GM23338 (cell line): ENCODE measurements around the gene CASK. TPM values are rescaled to one million over a fixed set of nuclear protein-coding genes. Genes with fewer than 3 reads are reported as not detected.
A peak's percentile ranks its signal among the peaks of the same experiment; 100 is the strongest.

Source experiments
- ATAC-seq: fragments of 200-7000 bp; cut with Tn5 transposase; 3 replicates; pipeline ENCODE4 v1.9.1; 2020
- DNase-seq: peaks from one replicate; pipeline ENCODE4 v3.0.0-alpha.2; 2015; ENCODE audit warnings: low spot score
- H2AFZ ChIP-seq: fragments of 200-600 bp; sonication (generic); 2 replicates; pipeline ENCODE4 v1.8.0; 2016; ENCODE audit warnings: antibody characterized with exemption, mild to moderate bottlenecking, moderate library complexity
- H3F3A ChIP-seq: fragments of 200-600 bp; sonication (generic); replicated peaks from 2 replicates; pipeline ENCODE4 v1.8.0; 2017; ENCODE audit warnings: antibody characterized with exemption, mixed run types, low read depth
- H3K27ac ChIP-seq: fragments of 200-600 bp; sonication (generic); 2 replicates; pipeline ENCODE4 v1.6.1; 2016; ENCODE audit warnings: low read depth
- H3K27me3 ChIP-seq: fragments of 200-600 bp; sonication (generic); 2 replicates; pipeline ENCODE4 v1.8.0; 2016; ENCODE audit warnings: mild to moderate bottlenecking, mixed run types, moderate library complexity; ENCODE audit not compliant: insufficient read depth
- H3K36me3 ChIP-seq: fragments of 200-600 bp; sonication (generic); 2 replicates; pipeline ENCODE4 v1.8.0; 2016; ENCODE audit warnings: mild to moderate bottlenecking; ENCODE audit not compliant: insufficient read depth
- H3K4me1 ChIP-seq: fragments of 200-600 bp; sonication (generic); 2 replicates; pipeline ENCODE4 v1.8.0; 2016; ENCODE audit warnings: mild to moderate bottlenecking, moderate library complexity; ENCODE audit not compliant: insufficient read depth
- H3K4me2 ChIP-seq: fragments of 200-600 bp; sonication (generic); 2 replicates; pipeline ENCODE4 v1.7.1; 2017; ENCODE audit warnings: mixed run types
- H3K4me3 ChIP-seq: fragments of 200-600 bp; sonication (generic); 2 replicates; pipeline ENCODE4 v1.6.1; 2016; ENCODE audit warnings: mixed run types
- H3K79me2 ChIP-seq: fragments of 200-600 bp; sonication (generic); replicated peaks from 2 replicates; pipeline ENCODE4 v1.8.0; 2017; ENCODE audit warnings: mild to moderate bottlenecking; ENCODE audit not compliant: insufficient read depth
- H3K9me2 ChIP-seq: fragments of 200-600 bp; sonication (generic); 2 replicates; pipeline ENCODE4 v1.8.0; 2017; ENCODE audit not compliant: insufficient read depth
- H4K20me1 ChIP-seq: fragments of 200-600 bp; sonication (generic); replicated peaks from 2 replicates; pipeline ENCODE4 v1.8.0; 2017; ENCODE audit warnings: mild to moderate bottlenecking; ENCODE audit not compliant: insufficient read depth
- H3K27ac Mint-ChIP-seq: 2 replicates; pipeline ENCODE4 v1.8.0; 2020; ENCODE audit warnings: inconsistent platforms, mild to moderate bottlenecking, moderate library complexity, mixed read lengths
- H3K27me3 Mint-ChIP-seq: 3 replicates; pipeline ENCODE4 v1.8.0; 2022; ENCODE audit warnings: low read depth, mild to moderate bottlenecking, moderate library complexity, mixed read lengths, inconsistent platforms; ENCODE audit not compliant: insufficient read depth, poor library complexity
- H3K36me3 Mint-ChIP-seq: 3 replicates; pipeline ENCODE4 v1.8.0; 2021; ENCODE audit warnings: low read depth, mild to moderate bottlenecking, inconsistent platforms, moderate library complexity, mixed read lengths
- H3K4me1 Mint-ChIP-seq: 3 replicates; pipeline ENCODE4 v1.8.0; 2020; ENCODE audit warnings: mild to moderate bottlenecking, inconsistent platforms, mixed read lengths
- H3K4me3 Mint-ChIP-seq: 3 replicates; pipeline ENCODE4 v1.8.0; 2021; ENCODE audit warnings: moderate library complexity, mild to moderate bottlenecking, inconsistent platforms, mixed read lengths
- H3K9me3 Mint-ChIP-seq: 3 replicates; pipeline ENCODE4 v1.8.0; 2020; ENCODE audit warnings: moderate library complexity, mild to moderate bottlenecking, inconsistent platforms, mixed read lengths
- CREB1 ChIP-seq: fragments of 250-450 bp; sonication (Bioruptor Pico); IDR thresholded peaks from 2 replicates; pipeline ENCODE4 v1.5.0; 2020; ENCODE audit warnings: low read depth, mild to moderate bottlenecking, moderate library complexity
- CTCF ChIP-seq, 2 experiments: fragments of 200-600 bp in 1 of 2; sonication (generic) in 1 of 2; conservative IDR thresholded peaks; 2 replicates each; pipeline versions ENCODE4 v1.5.1 to v1.6.1; 2016 to 2017; ENCODE audit warnings: antibody characterized with exemption in 2 of 2, low read depth in 2 of 2, mild to moderate bottlenecking in 2 of 2, moderate library complexity in 1 of 2
- ETS1 ChIP-seq: IDR thresholded peaks from 2 replicates; pipeline ENCODE4 v1.6.1; 2016; ENCODE audit warnings: antibody characterized with exemption
- EZH2 ChIP-seq: fragments of 200-600 bp; sonication (generic); IDR thresholded peaks from one replicate; pipeline ENCODE4 v1.8.0; 2017; ENCODE audit warnings: antibody characterized with exemption, mild to moderate bottlenecking, low read depth; ENCODE audit not compliant: unreplicated experiment
- EZH2phosphoT487 ChIP-seq: fragments of 200-600 bp; sonication (generic); IDR thresholded peaks from one replicate; pipeline ENCODE4 v1.8.1; 2018; ENCODE audit warnings: antibody characterized with exemption; ENCODE audit not compliant: unreplicated experiment
- NANOG ChIP-seq: IDR thresholded peaks from 2 replicates; pipeline ENCODE4 v1.6.1; 2016; ENCODE audit warnings: antibody characterized with exemption, borderline replicate concordance
- POLR2AphosphoS5 ChIP-seq: IDR thresholded peaks from 2 replicates; pipeline ENCODE4 v1.6.1; 2016; ENCODE audit warnings: antibody characterized with exemption, low read depth
- REST ChIP-seq: IDR thresholded peaks from one replicate; pipeline ENCODE4 v1.6.1; 2018; ENCODE audit warnings: antibody characterized with exemption; ENCODE audit not compliant: unreplicated experiment
- STAT1 ChIP-seq: IDR thresholded peaks from one replicate; pipeline ENCODE4 v1.6.1; 2016; ENCODE audit warnings: antibody characterized with exemption; ENCODE audit not compliant: unreplicated experiment
- ZNF331 ChIP-seq: fragments of 250-450 bp; sonication (Bioruptor Pico); IDR thresholded peaks from 2 replicates; pipeline ENCODE4 v1.5.0; 2020; ENCODE audit warnings: low read depth, mild to moderate bottlenecking, moderate library complexity
- polyA plus RNA-seq: library from polyadenylated mRNA; unstranded; fragments of >200 nt; fragmentation: Nextera tagmentation; extraction: Ambion mirVana; gene quantifications from 2 replicates; pipeline ENCODE4 v1.2.1, GENCODE V29; 2016
- total RNA-seq: library from RNA; depleted of rRNA; stranded (reverse); fragments of >200 nt; shearing (Covaris generic); gene quantifications from 2 replicates; pipeline ENCODE4 v1.2.3, GENCODE V29; 2014

CASK gene
- total and polyA plus RNA-seq, 2 experiments from 2014 or later: 15.3 to 44.4 TPM

DNA sequence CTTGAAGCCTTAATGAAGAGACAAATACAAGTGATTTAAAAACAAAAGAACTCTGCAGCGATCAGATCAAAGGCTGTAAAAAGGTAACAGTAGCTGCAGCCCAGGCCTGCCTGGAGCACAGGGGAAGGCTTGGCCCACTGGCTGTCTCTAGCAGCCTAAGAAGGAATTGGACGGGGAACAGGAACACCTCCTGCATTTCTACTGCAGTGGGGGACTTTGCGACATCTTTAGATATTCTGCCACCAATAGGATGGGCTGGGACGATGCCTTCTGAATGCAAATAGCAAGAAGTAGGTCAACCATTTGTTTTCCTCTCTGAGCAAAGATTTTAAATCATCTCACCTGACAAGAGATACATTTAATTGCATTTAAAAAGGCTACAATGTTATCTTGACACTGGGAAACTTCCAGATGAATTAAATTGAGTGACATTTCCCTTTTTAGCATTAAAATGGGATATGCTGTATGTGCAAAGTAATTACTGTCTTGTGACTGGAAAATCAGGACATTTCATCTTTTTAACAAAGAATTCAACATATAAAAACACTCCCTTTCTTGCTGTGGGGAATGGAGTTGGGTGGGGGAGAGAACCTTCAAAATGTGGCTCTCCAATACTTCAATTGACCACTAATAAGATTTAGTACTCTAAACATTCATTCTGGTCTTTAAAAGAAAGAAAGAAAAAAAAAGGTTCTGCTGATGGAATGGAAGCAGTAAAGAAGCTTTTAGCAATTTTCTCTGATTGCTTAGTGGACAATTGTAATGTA, 406.2 kb downstream of the CASK start:
- Mint-ChIP-seq H3K9me3 (no peaks in the 10 kb centered on the region), H3K27ac (peak overlapping the region; percentile 72; the same call in 1 of the 2 replicates), H3K27me3 (peaks cover 5% of the 10 kb centered on the region), H3K4me1 (peaks cover 42% of the 10 kb centered on the region), H3K4me3 (no peak overlapping the region), H3K36me3 (peaks cover 6% of the 10 kb centered on the region; the same call in 1 of the 3 replicates)
- Histone ChIP-seq H3K79me2 (no peaks in the 10 kb centered on the region), H3K4me1 (peaks cover 8% of the 10 kb centered on the region; the same call in 1 of the 2 replicates), H3F3A (no peaks in the 10 kb centered on the region), H3K4me2 (no peak overlapping the region), H4K20me1 (no peaks in the 10 kb centered on the region), H3K27ac (0 out of 2 replicates have a peak overlapping the region, but pooled peaks have one; percentile 42), H2AFZ (no peak overlapping the region), H3K9me2 (no peaks in the 10 kb centered on the region), H3K27me3 (no peaks in the 10 kb centered on the region), H3K36me3 (no peaks in the 10 kb centered on the region), H3K4me3 (no peak overlapping the region)
- ATAC-seq (peak; percentile 63), DNase-seq (peak; percentile 17)
- no peak for TF ChIP-seq EZH2phosphoT487
- TF ChIP-seq POLR2AphosphoS5: no peak
- no peak for TF ChIP-seq CTCF (conservative IDR thresholded peaks at IDR 0.05; ENCODE audit: low read depth in 2 of 2)
- TF ChIP-seq NANOG: no peak

DNA sequence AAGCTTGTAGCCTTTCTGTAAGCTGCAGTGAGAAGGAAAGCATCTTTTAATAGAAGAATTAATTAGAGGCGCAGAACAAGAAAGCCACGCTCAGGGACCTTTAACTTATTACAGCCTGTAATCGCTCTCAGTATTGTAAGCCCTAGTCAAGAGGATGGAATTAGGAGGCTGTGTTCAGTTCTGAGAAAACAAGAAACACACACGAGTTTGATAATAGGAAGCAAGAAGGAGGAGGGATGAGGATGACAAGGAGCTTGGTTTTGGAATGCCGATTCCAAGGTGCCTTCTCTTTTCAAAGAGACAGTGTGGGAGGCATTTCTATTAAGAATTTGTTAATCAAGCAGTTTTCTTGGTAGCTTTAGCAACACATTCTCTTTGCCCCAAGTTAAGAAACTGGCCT, 406.9 kb downstream of the CASK start:
- Mint-ChIP-seq H3K36me3 (peaks cover 6% of the 10 kb centered on the region; the same call in 1 of the 3 replicates), H3K4me3 (no peak overlapping the region), H3K9me3 (no peaks in the 10 kb centered on the region), H3K27me3 (peaks cover 5% of the 10 kb centered on the region), H3K27ac (no peak overlapping the region), H3K4me1 (peaks cover 39% of the 10 kb centered on the region)
- Histone ChIP-seq H3K27ac (peak overlapping the region; percentile 42; the same call in 1 of the 2 replicates), H3F3A (no peaks in the 10 kb centered on the region), H3K9me2 (no peaks in the 10 kb centered on the region), H3K4me3 (no peak overlapping the region), H2AFZ (no peak overlapping the region), H3K79me2 (no peaks in the 10 kb centered on the region), H4K20me1 (no peaks in the 10 kb centered on the region), H3K36me3 (no peaks in the 10 kb centered on the region), H3K4me2 (no peak overlapping the region), H3K27me3 (no peaks in the 10 kb centered on the region), H3K4me1 (peaks cover 8% of the 10 kb centered on the region; the same call in 1 of the 2 replicates)
- no peak for DNase-seq
- no peak for ATAC-seq
- TF ChIP-seq CREB1 (CRISPR knock-in tag): no peak
- TF ChIP-seq EZH2: no peak
- TF ChIP-seq REST: no peak
- TF ChIP-seq ZNF331: no peak
- TF ChIP-seq ETS1: no peak
- no peak for TF ChIP-seq STAT1
- no peak for TF ChIP-seq CTCF (conservative IDR thresholded peaks at IDR 0.05; ENCODE audit: low read depth in 2 of 2)
